CD4-positive, CD25-positive, alpha-beta regulatory T cell (primary cell): ENCODE data around the gene CHD9. TPM values are rescaled to one million over a fixed set of nuclear protein-coding genes. Genes with fewer than 3 reads are reported as not detected.

ENCODE experiments used
- ATAC-seq, 2 donors: fragments of 150-1000 bp; cut with Tn5 transposase; one replicate each; pipeline ENCODE4 v1.10.0; 2021; ENCODE audit warnings: low read depth in 2 of 2, moderate number of reproducible peaks in 2 of 2, moderate library complexity in 1 of 2
- DNase-seq, 3 donors: peaks; one replicate each; pipeline versions ENCODE4 v3.0.0 to v3.0.0-alpha.2; 2012 to 2022; ENCODE audit warnings: mixed read lengths in 1 of 3
- H3K27ac ChIP-seq: one replicate; pipeline ENCODE4 v1.7.0; 2013; ENCODE audit warnings: mild to moderate bottlenecking, low read length; ENCODE audit not compliant: insufficient read depth, poor library complexity, severe bottlenecking
- H3K27me3 ChIP-seq: one replicate; pipeline ENCODE4 v1.7.0; 2013; ENCODE audit warnings: low read length; ENCODE audit not compliant: control insufficient read depth, insufficient read depth
- H3K36me3 ChIP-seq: one replicate; pipeline ENCODE4 v1.7.0; 2013; ENCODE audit warnings: mild to moderate bottlenecking, low read length, moderate library complexity; ENCODE audit not compliant: control insufficient read depth, insufficient read depth
- H3K4me1 ChIP-seq: 2 replicates; pipeline ENCODE4 v1.7.0; 2013; ENCODE audit warnings: mild to moderate bottlenecking, low read length; ENCODE audit not compliant: insufficient read depth, control insufficient read depth, poor library complexity, severe bottlenecking
- H3K4me3 ChIP-seq: one replicate; pipeline ENCODE4 v1.7.0; 2013; ENCODE audit warnings: low read depth, mild to moderate bottlenecking, low read length, moderate library complexity
- H3K9me3 ChIP-seq, 2 experiments: 1 replicate in 1 of 2; 2 replicates in 1 of 2; pipeline ENCODE4 v1.7.0; 2013; ENCODE audit warnings: low read length in 2 of 2, mild to moderate bottlenecking in 1 of 2, moderate library complexity in 1 of 2; ENCODE audit not compliant: control insufficient read depth in 2 of 2
- H3K27ac Mint-ChIP-seq, 3 donors: one replicate each; pipeline ENCODE4 v1.8.0; 2020 to 2022; ENCODE audit warnings: mild to moderate bottlenecking in 3 of 3, mixed read lengths in 3 of 3, moderate library complexity in 2 of 3
- H3K27me3 Mint-ChIP-seq: one replicate; pipeline ENCODE4 v1.8.0; 2022; ENCODE audit warnings: mild to moderate bottlenecking, mixed read lengths
- H3K36me3 Mint-ChIP-seq: one replicate; pipeline ENCODE4 v1.8.0; 2020; ENCODE audit warnings: mixed read lengths
- H3K4me1 Mint-ChIP-seq, 4 donors: one replicate each; pipeline ENCODE4 v1.8.0; 2020 to 2022; ENCODE audit warnings: mixed read lengths in 4 of 4, mild to moderate bottlenecking in 1 of 4
- H3K4me3 Mint-ChIP-seq, 4 donors: one replicate each; pipeline ENCODE4 v1.8.0; 2020 to 2022; ENCODE audit warnings: mild to moderate bottlenecking in 4 of 4, mixed read lengths in 4 of 4, moderate library complexity in 3 of 4
- H3K9me3 Mint-ChIP-seq, 7 donors: one replicate each; pipeline ENCODE4 v1.8.0; 2020 to 2022; ENCODE audit warnings: mixed read lengths in 7 of 7, mild to moderate bottlenecking in 3 of 7, moderate library complexity in 2 of 7
- polyA plus RNA-seq, 4 donors: library from polyadenylated mRNA; unstranded; fragments of 300-500 nt; fragmentation: Illumina TruSeq; gene quantifications; one replicate each; pipeline ENCODE4 v1.2.3, GENCODE V29; 2021
- total RNA-seq: library from RNA; stranded (reverse); gene quantifications from one replicate; pipeline ENCODE4 v1.2.3, GENCODE V29; 2022

The CHD9 gene
- 32.7 TPM for total RNA-seq
- 10 to 100 TPM; 17.6 to 24.5 (median 22.8) TPM for polyA plus RNA-seq

- H3K27ac ChIP-seq, result no peak within 1 kb of the TSS
- H3K9me3 Mint-ChIP-seq, result peaks cover 0 to 1% (median 0%) of the 10 kb centered on the region in 7 donors
- DNase-seq (peak; percentile 57 to 83 (median 78)), ATAC-seq (peak; percentile 89 to 91)
- no peaks in the 10 kb centered on the region for H3K27me3 Mint-ChIP-seq
- H3K4me1 Mint-ChIP-seq, result peaks cover 5 to 15% (median 10%) of the 10 kb centered on the region in 4 donors
- no peaks in the 10 kb centered on the region for H3K9me3 ChIP-seq
- peaks cover 19% of the 10 kb centered on the region for H3K4me1 ChIP-seq
- peak within 1 kb of the TSS; percentile 81 to 89 (median 86) for H3K4me3 Mint-ChIP-seq
- no peaks in the 10 kb centered on the region for H3K27me3 ChIP-seq
- peak within 1 kb of the TSS; percentile 79 to 96 (median 95) for H3K27ac Mint-ChIP-seq
- no peaks in the 10 kb centered on the region for H3K36me3 ChIP-seq
- peak within 1 kb of the TSS; percentile 70 for H3K4me3 ChIP-seq
- no peaks in the 10 kb centered on the region for H3K36me3 Mint-ChIP-seq
Measured at GRCh38 chr16:53054670-53055485, at the start of gene CHD9. CHD9 (plus strand) TSS chr16:53054991; CDS start chr16:53156090, 101,099 bp downstream.

- Mint-ChIP-seq H3K4me1 (no peaks in the 10 kb centered on the region), H3K36me3 (no peaks in the 10 kb centered on the region), H3K27me3 (peaks cover 22% of the 10 kb centered on the region), H3K9me3 (peaks cover 0 to 12% (median 0%) of the 10 kb centered on the region in 7 donors), H3K4me3 (no peak overlapping the region), H3K27ac (no peak overlapping the region)
- DNase-seq (no peak), ATAC-seq (no peak)
- H3K4me3 ChIP-seq, result no peak overlapping the region
- H3K36me3 ChIP-seq, result no peaks in the 10 kb centered on the region
- H3K9me3 ChIP-seq, result no peaks in the 10 kb centered on the region
- H3K27me3 ChIP-seq, result no peaks in the 10 kb centered on the region
- no peak overlapping the region for H3K27ac ChIP-seq
- H3K4me1 ChIP-seq, result no peaks in the 10 kb centered on the region
Measured at GRCh38 chr16:53007095-53007494, 47.7 kb upstream of the CHD9 start.

GRCh38 chr16:53014287-53014686 lies 40.5 kb upstream of the CHD9 start:
- DNase-seq, result no peak
- no peaks in the 10 kb centered on the region for H3K36me3 ChIP-seq
- no peaks in the 10 kb centered on the region for H3K9me3 ChIP-seq
- Mint-ChIP-seq H3K36me3 (no peaks in the 10 kb centered on the region), H3K27me3 (peaks cover 36% of the 10 kb centered on the region), H3K4me3 (no peak overlapping the region), H3K4me1 (no peaks in the 10 kb centered on the region), H3K27ac (no peak overlapping the region), H3K9me3 (peaks cover 0 to 3% (median 0%) of the 10 kb centered on the region in 7 donors)
- H3K4me1 ChIP-seq, result no peaks in the 10 kb centered on the region
- H3K27ac ChIP-seq, result no peak overlapping the region
- ATAC-seq, result no peak
- H3K4me3 ChIP-seq, result no peak overlapping the region
- peaks cover 2% of the 10 kb centered on the region for H3K27me3 ChIP-seq

- Mint-ChIP-seq H3K4me3 (no peak overlapping the region), H3K4me1 (no peaks in the 10 kb centered on the region), H3K27ac (no peak overlapping the region), H3K9me3 (peaks cover 0 to 1% (median 0%) of the 10 kb centered on the region in 7 donors), H3K36me3 (no peaks in the 10 kb centered on the region), H3K27me3 (peaks cover 32% of the 10 kb centered on the region)
- Histone ChIP-seq H3K4me1 (no peaks in the 10 kb centered on the region), H3K27ac (no peak overlapping the region), H3K27me3 (peaks cover 2% of the 10 kb centered on the region), H3K36me3 (no peaks in the 10 kb centered on the region), H3K4me3 (no peak overlapping the region), H3K9me3 (no peaks in the 10 kb centered on the region)
- ATAC-seq (no peak), DNase-seq (no peak)
Measured at GRCh38 chr16:53018834-53019416, 35.9 kb upstream of the CHD9 start.

GRCh38 chr16:53022374-53022773 lies 32.4 kb upstream of the CHD9 start:
- Mint-ChIP-seq H3K27ac (no peak overlapping the region), H3K9me3 (peaks cover 0 to 1% (median 0%) of the 10 kb centered on the region in 7 donors), H3K27me3 (peaks cover 32% of the 10 kb centered on the region), H3K4me3 (no peak overlapping the region), H3K36me3 (no peaks in the 10 kb centered on the region), H3K4me1 (no peaks in the 10 kb centered on the region)
- Histone ChIP-seq H3K4me1 (no peaks in the 10 kb centered on the region), H3K36me3 (no peaks in the 10 kb centered on the region), H3K9me3 (no peaks in the 10 kb centered on the region), H3K27me3 (no peaks in the 10 kb centered on the region), H3K27ac (no peak overlapping the region), H3K4me3 (no peak overlapping the region)
- peak in 1 of 3 donors; percentile 4 for DNase-seq
- no peak for ATAC-seq

- H3K4me1 Mint-ChIP-seq, result no peaks in the 10 kb centered on the region
- Histone ChIP-seq H3K36me3 (no peaks in the 10 kb centered on the region), H3K27me3 (no peaks in the 10 kb centered on the region), H3K4me3 (no peak overlapping the region), H3K27ac (no peak overlapping the region), H3K4me1 (no peaks in the 10 kb centered on the region), H3K9me3 (no peaks in the 10 kb centered on the region)
- H3K27me3 Mint-ChIP-seq, result peaks cover 23% of the 10 kb centered on the region
- ATAC-seq (no peak), DNase-seq (no peak)
- no peak overlapping the region for H3K27ac Mint-ChIP-seq
- H3K4me3 Mint-ChIP-seq, result no peak overlapping the region
- peaks cover 0 to 3% (median 0%) of the 10 kb centered on the region in 7 donors for H3K9me3 Mint-ChIP-seq
- no peaks in the 10 kb centered on the region for H3K36me3 Mint-ChIP-seq
Measured at GRCh38 chr16:53024045-53024444, 30.7 kb upstream of the CHD9 start.

GRCh38 chr16:53029971-53030370 lies 24.8 kb upstream of the CHD9 start:
- Histone ChIP-seq H3K9me3 (no peaks in the 10 kb centered on the region), H3K27ac (no peak overlapping the region), H3K4me1 (no peaks in the 10 kb centered on the region), H3K27me3 (peaks cover 4% of the 10 kb centered on the region), H3K36me3 (no peaks in the 10 kb centered on the region), H3K4me3 (no peak overlapping the region)
- DNase-seq (no peak), ATAC-seq (no peak)
- Mint-ChIP-seq H3K27me3 (peaks cover 12% of the 10 kb centered on the region), H3K4me3 (no peak overlapping the region), H3K36me3 (no peaks in the 10 kb centered on the region), H3K9me3 (peaks cover 0 to 5% (median 0%) of the 10 kb centered on the region in 7 donors), H3K4me1 (no peaks in the 10 kb centered on the region), H3K27ac (no peak overlapping the region)
